ENCODE measurements around the gene CDH13. TPM values are rescaled to one million over a fixed set of nuclear protein-coding genes. Genes with fewer than 3 reads are reported as not detected.

Gene CDH13
- total and polyA plus RNA-seq, 2 of the 8 experiments (the other 6 are each of a cell fraction or from before 2014, with no cell fraction given) = 2.3 to 2.4 TPM

DNA sequence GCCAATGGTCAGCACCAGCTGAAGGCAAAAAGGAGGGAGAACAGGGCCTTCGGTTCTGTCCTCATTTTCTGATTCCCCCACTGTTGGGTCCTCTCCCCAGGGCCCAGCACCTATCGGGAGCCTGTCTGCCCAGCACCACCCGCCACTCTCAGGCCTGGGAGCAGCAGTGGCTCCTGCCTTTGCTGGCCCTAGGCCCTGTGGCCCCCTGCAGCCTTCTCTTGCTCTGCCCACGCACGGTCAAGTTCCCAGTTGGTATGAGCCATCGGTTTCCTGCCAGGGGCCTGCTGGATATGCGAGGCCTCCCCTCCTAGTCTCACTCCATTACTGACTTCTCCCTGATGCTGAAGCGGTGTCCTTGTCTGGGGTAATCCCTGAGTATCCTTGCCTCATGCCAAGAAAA, 1218.5 kb downstream of the CDH13 start (continued):
- TF ChIP-seq, protein P1, sequence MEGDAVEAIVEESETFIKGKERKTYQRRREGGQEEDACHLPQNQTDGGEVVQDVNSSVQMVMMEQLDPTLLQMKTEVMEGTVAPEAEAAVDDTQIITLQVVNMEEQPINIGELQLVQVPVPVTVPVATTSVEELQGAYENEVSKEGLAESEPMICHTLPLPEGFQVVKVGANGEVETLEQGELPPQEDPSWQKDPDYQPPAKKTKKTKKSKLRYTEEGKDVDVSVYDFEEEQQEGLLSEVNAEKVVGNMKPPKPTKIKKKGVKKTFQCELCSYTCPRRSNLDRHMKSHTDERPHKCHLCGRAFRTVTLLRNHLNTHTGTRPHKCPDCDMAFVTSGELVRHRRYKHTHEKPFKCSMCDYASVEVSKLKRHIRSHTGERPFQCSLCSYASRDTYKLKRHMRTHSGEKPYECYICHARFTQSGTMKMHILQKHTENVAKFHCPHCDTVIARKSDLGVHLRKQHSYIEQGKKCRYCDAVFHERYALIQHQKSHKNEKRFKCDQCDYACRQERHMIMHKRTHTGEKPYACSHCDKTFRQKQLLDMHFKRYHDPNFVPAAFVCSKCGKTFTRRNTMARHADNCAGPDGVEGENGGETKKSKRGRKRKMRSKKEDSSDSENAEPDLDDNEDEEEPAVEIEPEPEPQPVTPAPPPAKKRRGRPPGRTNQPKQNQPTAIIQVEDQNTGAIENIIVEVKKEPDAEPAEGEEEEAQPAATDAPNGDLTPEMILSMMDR (IDR thresholded peaks at IDR 0.05; ENCODE audit: control extremely low read depth in 1 of 3, insufficient read depth in 1 of 3, low read depth in 1 of 3, low read length in 3 of 3) = no peak
- no peak for TF ChIP-seq TEAD4 (IDR thresholded peaks at IDR 0.05; ENCODE audit: low read depth, low read length)
